Lung (tissue), 12 donors: ENCODE measurements around the gene AKAP6. TPM values are rescaled to one million over a fixed set of nuclear protein-coding genes. Genes with fewer than 3 reads are reported as not detected.

Experiments used
- ATAC-seq: fragments of 200-7000 bp; cut with Tn5 transposase; one replicate; pipeline ENCODE4 v1.9.1; 2020; ENCODE audit warnings: moderate number of reproducible peaks; ENCODE audit not compliant: insufficient read depth, low FRiP score
- DNase-seq, 3 donors: peaks; one replicate each; pipeline ENCODE4 v3.0.0-alpha.2; 2013 to 2017
- H3K27ac ChIP-seq, 2 donors: one replicate each; pipeline ENCODE4 v1.5.1; 2013; ENCODE audit warnings: mild to moderate bottlenecking in 2 of 2, moderate library complexity in 2 of 2, control low read depth in 1 of 2, inconsistent platforms in 1 of 2, low read depth in 1 of 2, low read length in 1 of 2
- H3K27me3 ChIP-seq, 3 donors: one replicate each; pipeline ENCODE4 v1.5.1; 2013; ENCODE audit warnings: low read length in 2 of 3; ENCODE audit not compliant: control insufficient read depth in 3 of 3, insufficient read depth in 3 of 3
- H3K36me3 ChIP-seq, 4 donors: one replicate each; pipeline ENCODE4 v1.5.1; 2013; ENCODE audit warnings: low read length in 4 of 4, mild to moderate bottlenecking in 1 of 4, moderate library complexity in 1 of 4; ENCODE audit not compliant: control insufficient read depth in 4 of 4, insufficient read depth in 4 of 4
- H3K4me1 ChIP-seq, 5 donors: one replicate each; pipeline ENCODE4 v1.5.1; 2013; ENCODE audit warnings: low read length in 5 of 5, mild to moderate bottlenecking in 2 of 5, moderate library complexity in 1 of 5; ENCODE audit not compliant: control insufficient read depth in 5 of 5, insufficient read depth in 5 of 5
- H3K4me3 ChIP-seq: one replicate; pipeline ENCODE4 v1.5.1; 2013; ENCODE audit warnings: mild to moderate bottlenecking, control low read depth, moderate library complexity
- H3K9ac ChIP-seq, 2 donors: one replicate each; pipeline ENCODE4 v1.5.1; 2013; ENCODE audit warnings: low read length in 2 of 2, control low read depth in 1 of 2; ENCODE audit not compliant: insufficient read depth in 1 of 2
- H3K9me3 ChIP-seq, 4 donors: one replicate each; pipeline ENCODE4 v1.5.1; 2013; ENCODE audit warnings: low read length in 3 of 4, mild to moderate bottlenecking in 1 of 4, moderate library complexity in 1 of 4; ENCODE audit not compliant: control insufficient read depth in 4 of 4, insufficient read depth in 3 of 4
- WGBS, 2 donors: extraction: QIAGEN DNeasy Blood & Tissue Kit; methylation state at CpG; one replicate each; pipeline ENCODE4 v1.1.7; 2013; 5-methylcytosine and 5-hydroxymethylcytosine counted together
- polyA plus RNA-seq, 2 donors: library from polyadenylated mRNA; stranded (reverse); fragments of 200-250 nt; gene quantifications; one replicate each; pipeline ENCODE4 v1.2.1, GENCODE V29; 2013
- total RNA-seq, 2 donors: library from RNA; depleted of rRNA in 1 of 2; stranded (reverse); fragments of >200 nt in 1 of 2; gene quantifications; one replicate each; pipeline ENCODE4 v1.2.1, GENCODE V29; 2014 to 2021
- TF ChIP-seq, protein P1 (sequence below): IDR thresholded peaks from 2 replicates; pipeline ENCODE4 v1.5.1; 2012; ENCODE audit warnings: mild to moderate bottlenecking; ENCODE audit errors: control extremely low read depth, extremely low read depth
- donor health status: control.
- donor health status: control.
- donor health status: Bipolar disorder and iron deficiency.
- donor health status: healthy.
- donor health status: DM: yes; HTN: yes; CAD: no.

Gene AKAP6
- total and polyA plus RNA-seq, 4 donors = 1.5 to 27.1 (median 7.7) TPM

GRCh38 chr14:32824195-32824594 lies 495.1 kb downstream of the AKAP6 start:
- Histone ChIP-seq H3K4me3 (no peak overlapping the region), H3K9me3 (no peaks in the 10 kb centered on the region), H3K9ac (no peak overlapping the region), H3K27ac (no peak overlapping the region), H3K27me3 (peaks cover 0 to 57% (median 27%) of the 10 kb centered on the region in 3 donors), H3K4me1 (peaks cover 0 to 35% (median 5%) of the 10 kb centered on the region in 5 donors), H3K36me3 (peaks cover 0 to 9% (median 0%) of the 10 kb centered on the region in 4 donors)
- DNase-seq (no peak), ATAC-seq (no peak)
- TF ChIP-seq, protein P1, sequence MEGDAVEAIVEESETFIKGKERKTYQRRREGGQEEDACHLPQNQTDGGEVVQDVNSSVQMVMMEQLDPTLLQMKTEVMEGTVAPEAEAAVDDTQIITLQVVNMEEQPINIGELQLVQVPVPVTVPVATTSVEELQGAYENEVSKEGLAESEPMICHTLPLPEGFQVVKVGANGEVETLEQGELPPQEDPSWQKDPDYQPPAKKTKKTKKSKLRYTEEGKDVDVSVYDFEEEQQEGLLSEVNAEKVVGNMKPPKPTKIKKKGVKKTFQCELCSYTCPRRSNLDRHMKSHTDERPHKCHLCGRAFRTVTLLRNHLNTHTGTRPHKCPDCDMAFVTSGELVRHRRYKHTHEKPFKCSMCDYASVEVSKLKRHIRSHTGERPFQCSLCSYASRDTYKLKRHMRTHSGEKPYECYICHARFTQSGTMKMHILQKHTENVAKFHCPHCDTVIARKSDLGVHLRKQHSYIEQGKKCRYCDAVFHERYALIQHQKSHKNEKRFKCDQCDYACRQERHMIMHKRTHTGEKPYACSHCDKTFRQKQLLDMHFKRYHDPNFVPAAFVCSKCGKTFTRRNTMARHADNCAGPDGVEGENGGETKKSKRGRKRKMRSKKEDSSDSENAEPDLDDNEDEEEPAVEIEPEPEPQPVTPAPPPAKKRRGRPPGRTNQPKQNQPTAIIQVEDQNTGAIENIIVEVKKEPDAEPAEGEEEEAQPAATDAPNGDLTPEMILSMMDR = no peak
- whole genome bisulfite sequencing, 2 donors = 59 to 75% methylated on average over 3 of the region's 3 CpGs

DNA sequence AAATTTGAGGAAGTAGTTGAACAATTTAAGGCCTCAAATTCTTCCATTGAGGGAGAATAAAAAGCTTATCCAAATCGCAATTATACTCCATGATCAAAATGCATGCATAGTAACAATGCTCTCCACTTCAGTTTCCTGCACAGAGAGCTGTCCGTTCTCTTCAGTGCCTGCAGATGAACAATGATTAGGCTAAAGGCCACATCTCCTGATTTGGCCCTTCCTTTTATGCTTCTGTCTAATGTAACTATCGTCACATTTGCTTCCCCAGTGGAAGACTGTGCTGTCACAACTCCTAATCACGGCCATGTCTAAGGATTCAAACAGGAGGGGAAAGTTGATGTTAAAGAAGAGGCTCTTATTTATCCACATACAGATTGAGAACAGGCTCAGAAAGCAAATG lies 496.0 kb downstream of the AKAP6 start:
- no peaks in the 10 kb centered on the region for H3K9me3 ChIP-seq
- WGBS, 2 donors = 68 to 75% methylated on average over 4 of the region's 4 CpGs
- no peak for ATAC-seq

DNA sequence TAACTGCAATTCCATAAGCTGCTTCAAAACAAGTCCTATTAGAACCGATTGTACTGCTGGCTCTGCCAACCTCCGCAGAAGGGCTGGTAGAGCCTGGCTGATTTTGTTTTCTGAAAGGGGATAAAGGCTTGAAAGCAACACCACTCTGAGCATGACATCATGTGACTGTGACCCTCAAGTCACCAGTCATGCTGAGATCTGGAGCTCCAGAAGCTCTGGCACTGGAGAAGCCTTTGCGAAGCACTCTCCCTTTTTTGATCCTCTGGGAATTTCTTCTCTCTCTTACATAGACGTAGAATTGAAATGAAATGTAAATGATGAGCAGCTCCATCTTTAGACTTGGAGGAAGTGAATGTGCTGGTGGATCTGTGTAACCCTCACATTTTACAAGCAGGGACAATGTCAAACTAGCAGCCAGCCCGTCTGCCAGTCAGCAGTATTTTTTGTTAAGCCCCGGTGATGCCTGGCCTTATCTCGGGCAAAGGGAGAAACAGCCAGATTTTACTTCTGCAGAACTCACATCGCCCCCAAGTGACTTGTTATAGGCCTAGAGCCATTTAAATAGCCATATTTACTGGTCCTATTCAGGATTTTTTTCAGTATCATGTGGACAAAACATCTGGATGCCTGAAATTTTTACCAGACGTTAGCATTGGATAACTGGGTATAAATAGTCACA lies 497.4 kb downstream of the AKAP6 start:
- TF ChIP-seq, protein P1 = no peak
- Histone ChIP-seq H3K27ac (no peak overlapping the region), H3K9me3 (no peaks in the 10 kb centered on the region), H3K36me3 (peaks cover 0 to 5% (median 0%) of the 10 kb centered on the region in 4 donors), H3K9ac (no peak overlapping the region), H3K4me3 (no peak overlapping the region), H3K27me3 (peaks cover 0 to 57% (median 31%) of the 10 kb centered on the region in 3 donors), H3K4me1 (peaks cover 0 to 18% (median 0%) of the 10 kb centered on the region in 5 donors)
- 67 to 80% methylated on average over 9 of the region's 9 CpGs for WGBS, 2 donors
- DNase-seq (peak in 1 of 3 donors; percentile 17), ATAC-seq (no peak)

More for the DNA sequence above, 496.0 kb downstream of the AKAP6 start:
- Histone ChIP-seq H3K27ac (no peak overlapping the region), H3K27me3 (peaks cover 0 to 52% (median 27%) of the 10 kb centered on the region in 3 donors), H3K4me3 (no peak overlapping the region), H3K9ac (no peak overlapping the region), H3K4me1 (peaks cover 0 to 28% (median 3%) of the 10 kb centered on the region in 5 donors), H3K36me3 (peaks cover 0 to 9% (median 0%) of the 10 kb centered on the region in 4 donors)
- TF ChIP-seq, protein P1 = no peak
- no peak for DNase-seq
